HK-2 (cell line): ENCODE results near the gene ZNF778.

Source experiments
- DNase-seq: peaks from one replicate; pipeline ENCODE4 v3.0.0-alpha.2; 2018; ENCODE audit not compliant: unreplicated experiment

The ZNF778 gene

DNA sequence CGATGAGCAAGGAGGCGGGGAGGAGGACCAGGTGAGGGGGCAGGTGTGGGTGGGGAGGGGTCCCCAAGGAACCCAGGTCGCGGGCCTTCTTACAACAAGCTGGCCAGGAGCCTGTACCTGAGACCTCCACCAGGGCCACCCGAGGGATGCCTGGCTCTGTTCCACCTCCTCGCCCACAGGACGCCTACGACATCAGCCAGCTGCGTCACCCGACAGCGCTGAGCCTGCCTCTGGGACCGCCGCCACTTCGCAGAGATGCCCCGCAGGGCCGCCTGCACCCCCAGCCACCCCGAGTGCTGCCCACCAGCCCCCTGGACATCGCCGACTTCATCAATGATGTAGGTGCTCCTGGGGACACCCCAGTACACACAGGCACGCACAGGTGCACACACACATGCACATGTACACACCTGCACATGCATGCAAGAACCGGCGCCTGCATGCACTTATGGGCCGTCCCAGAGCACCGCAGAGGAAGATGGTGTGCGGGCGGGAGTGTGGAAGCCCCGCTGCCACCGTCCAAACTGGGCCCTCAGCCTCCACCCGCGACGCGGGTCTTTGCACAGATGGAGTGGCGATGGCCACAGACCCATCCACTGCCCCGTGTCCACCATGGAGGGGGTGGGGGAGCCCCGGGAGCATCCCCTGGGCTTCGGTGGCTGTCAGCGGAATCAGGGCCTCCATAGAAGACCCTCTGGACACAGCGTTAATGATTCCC lies 23.8 kb upstream of the ZNF778 start:
- no peak for DNase-seq

DNA sequence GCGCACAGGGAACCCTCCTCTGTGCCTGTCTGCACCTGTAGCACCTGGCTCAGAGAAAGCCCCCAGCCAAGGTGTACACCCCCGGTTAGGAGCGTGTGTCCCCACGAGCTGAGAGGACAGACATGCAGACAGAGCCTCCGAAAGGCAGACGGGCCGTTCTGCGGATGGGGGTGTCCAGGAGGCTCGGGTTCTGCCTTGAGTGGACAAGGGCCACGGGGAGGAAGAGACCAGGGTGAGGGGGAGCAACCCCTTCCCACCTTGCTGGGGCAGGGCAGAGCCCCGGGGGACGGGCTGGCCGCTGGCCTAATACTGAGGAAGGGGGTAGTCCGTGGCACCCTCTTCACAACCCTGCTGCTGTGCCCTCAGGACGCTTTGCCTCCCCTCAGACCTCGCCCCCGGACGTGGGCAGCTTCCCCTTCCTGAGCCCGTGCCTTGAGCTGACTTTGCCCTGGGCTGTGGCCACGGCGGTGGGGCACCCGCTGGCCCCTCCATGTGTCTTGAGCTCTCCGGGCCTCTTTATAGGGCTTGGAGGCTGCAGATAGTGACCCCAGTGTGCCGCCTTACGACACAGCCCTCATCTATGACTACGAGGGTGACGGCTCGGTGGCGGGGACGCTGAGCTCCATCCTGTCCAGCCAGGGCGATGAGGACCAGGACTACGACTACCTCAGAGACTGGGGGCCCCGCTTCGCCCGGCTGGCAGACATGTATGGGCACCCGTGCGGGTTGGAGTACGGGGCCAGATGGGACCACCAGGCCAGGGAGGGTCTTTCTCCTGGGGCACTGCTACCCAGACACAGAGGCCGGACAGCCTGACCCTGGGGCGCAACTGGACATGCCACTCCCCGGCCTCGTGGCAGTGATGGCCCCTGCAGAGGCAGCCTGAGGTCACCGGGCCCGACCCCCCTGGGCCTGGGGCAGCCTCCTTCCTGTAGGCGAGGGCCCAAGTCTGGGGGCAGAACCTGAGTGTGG lies 22.9 kb upstream of the ZNF778 start:
- no peak for DNase-seq

DNA sequence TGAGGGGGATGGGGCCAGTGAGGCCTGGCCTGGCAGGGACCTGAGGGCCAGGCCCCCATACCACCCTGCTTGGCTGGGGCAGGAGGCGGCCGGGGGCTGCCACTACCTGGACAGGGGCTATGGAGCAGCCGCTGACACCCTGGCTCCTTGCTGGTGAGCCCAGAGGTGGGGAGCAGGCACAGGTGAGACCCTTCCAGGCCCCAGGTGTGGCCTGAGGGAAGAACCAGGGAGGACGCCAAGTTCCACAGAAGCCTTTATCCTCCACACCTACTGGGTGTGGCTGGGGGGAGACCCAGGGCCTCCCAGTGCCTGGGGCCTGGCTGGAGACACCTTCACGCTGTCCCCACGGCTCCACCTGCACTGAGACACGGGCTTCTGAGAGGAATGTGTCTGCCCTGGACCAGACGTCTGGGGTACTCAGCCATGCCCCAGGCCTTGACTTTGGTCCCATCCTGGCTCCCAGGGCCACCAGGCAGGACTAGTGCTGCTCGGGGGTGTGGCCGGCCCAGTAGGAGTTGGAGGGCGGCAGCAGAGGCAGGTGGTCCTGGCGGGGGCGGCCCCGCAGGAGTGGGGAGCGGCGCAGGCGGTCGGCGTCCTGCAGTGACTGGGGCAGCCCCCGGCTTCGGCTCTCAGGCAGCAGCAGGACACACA lies 21.9 kb upstream of the ZNF778 start:
- no peak for DNase-seq

DNA sequence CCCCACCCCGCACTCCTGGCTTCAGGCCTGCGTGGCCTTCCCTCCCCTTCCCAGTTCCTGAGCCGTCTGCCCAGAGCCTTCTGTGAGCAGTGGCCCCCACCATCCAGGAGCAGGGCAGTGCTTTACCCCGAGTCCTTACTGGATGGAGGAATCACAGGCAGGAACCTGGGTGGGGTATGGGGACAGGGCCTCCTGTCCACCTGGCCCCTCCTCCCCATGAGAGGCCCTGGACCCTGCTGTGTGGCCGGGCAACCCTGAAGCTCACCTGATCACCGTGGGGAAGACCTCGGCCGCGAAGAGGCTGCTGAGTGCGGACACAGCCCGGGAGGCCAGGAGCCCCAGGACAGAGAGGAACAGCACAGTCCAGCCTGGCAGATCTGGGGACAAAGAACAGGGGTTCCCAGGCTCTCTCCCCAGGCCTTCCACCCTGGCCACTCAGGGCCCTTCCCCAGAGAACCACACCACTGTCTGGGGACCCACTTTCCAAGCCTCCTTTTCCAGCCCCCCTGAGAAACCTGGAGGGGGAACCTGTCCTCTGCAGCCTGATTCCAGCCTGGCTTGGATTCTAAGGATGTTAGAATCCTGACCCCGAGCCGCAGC lies 20.4 kb upstream of the ZNF778 start:
- no peak for DNase-seq

DNA sequence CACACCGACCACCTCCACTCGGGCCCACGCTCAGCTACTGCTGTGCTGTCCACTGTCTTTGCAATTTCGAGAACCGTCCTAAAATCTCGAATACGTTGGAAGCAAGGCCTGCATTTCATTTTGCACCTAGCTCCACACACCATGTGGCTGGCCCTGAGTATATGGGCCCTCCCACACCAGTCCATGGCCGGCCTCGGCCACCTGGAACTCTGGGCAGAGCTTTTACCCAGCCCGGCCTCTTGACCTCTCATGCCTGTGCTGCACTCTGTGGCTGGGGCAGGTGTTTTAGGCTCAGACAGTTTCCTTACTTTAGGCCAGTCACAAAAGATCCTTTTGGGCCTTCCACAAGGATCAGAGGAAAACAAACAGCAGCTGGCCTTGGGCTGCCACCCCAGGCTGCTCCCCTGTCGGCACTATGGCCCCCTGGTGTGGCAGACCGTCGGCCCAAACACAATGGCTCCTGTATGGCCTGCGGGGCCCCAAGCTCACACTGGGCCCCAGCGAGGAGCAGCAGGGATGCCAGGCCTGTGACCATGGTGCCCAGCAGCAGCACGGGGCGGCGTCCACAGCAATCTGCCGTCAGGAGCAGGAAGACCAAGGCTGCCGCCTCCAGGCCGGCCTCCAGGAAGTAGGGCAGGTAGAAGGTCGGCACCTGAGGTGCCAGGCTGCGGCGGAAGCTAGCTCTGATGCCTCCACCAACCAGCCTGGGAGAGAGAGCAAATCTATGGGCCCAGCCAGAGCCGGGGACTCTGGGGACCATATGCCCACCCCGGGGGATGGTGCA lies 19.7 kb upstream of the ZNF778 start:
- no peak for DNase-seq

DNA sequence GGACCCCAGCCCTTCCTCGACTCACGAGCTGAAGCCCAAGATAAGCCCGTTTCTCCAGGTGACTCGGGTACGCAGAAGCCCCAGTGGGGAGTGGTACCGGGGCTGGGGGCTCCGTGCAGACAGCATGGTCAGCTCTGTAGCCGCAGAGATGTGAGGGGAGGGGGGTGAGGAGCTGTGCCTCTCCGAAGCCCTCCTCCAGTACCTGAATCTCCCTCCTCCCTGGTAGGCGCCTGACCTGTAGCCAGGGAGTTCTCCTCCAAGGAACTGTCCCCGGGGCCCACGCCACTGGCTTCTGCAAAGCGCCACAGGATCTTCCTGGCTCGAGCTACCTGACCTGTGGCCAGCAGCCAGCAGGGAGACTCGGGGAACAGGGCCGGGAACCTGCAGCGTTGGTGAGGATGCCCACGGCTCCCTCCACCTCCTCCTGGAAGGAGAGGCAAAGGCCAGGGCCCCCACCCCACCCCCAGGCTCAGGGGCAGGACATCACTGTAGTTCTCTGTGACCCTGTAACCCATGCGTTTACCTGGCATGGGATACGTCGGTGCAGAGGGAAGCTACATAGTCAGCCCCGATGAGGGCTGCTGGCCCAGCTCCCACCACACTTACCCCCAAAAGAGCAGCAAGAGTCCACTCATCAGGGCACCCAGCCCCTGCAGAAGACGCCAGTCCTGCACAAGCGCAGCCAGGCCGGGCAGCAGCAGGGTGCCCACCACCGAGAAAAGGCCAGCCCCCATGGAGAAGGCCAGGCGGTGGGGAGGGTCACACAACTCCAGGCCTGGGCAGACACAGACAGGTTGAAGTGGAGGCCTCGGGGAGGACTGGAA lies 18.9 kb upstream of the ZNF778 start:
- DNase-seq: no peak

DNA sequence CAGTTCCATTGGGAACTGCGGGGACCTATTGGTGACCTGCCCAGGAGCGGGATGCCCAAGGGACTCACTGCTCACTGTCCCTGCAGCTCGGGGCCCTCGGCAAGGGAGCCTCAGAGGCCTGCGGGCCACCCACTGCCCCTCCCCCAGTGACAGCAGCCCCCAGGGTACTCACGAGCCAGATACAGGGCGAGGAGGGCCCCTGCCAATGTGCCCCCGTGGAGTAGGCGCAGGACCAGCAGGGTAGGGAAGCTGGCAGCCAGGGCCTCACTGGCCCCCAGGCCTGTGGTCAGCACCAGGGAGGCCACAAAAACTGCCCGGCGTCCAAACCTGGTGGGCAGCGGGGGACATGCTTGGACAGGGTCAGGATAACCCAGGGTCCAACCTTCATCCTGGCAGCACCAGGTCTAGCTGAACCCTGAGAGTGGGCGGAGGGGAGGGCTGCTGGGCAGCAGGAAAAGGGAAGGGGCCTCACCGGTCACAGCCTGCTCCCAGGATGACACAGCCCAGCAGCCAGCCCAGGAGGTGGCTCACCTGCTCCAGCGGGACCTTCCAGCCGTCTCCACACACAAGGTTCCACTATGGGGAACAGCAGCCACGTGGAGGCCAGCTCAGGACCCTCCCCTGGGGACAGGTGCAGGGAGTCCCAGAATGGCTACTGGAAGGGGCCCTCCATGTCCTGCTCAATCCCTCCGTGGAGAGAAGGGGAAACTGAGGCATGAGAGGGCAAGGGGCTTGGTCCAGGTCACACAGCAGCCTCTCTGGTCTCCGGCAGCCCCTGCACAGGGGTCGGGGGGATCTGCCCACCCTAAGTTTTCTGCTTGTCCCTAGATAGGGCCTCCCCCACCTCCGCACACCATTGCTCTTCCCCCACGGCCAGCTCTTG lies 18.0 kb upstream of the ZNF778 start:
- DNase-seq: no peak

DNA sequence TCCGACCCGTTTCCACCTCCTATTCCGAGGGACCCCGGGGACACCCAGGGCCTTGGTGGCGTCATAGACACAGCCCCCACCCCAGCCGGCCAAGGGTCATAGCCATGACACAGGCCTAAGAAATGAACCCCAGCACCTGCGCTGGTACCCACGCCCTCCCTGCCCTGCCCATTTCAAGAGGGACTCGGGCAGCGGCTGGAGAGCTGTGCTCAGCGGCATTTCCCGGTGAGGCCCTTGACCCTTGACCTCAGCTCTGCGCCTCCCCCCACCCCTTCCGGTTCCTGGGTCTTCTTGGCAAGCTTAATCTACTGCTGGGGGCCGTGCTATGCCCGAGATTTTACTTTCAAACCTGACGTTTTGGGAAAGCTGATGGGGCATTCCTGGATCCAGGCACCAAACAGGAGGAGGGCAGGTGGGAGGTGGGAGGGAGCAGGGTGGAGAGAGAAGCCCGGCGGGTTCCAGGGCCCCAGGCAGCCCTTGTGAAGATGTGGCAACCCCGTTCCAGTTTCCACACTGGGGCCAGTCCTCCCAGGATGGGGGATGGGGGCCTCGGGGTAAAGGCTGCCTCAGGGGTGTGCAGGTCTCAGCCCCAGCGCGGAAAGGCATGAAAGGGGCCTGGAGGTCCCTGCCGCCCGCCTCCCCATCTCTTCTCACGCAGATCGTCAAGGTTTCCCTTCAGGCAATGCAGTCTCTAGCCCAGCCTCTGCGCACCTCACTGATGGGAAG lies 17.2 kb upstream of the ZNF778 start, which contains the start of gene SLC22A31:
SLC22A31 (minus strand) TSS at position 414 of the 726 bp plus-strand sequence; CDS start at position 378, 36 bp downstream.
- DNase-seq: no peak

DNA sequence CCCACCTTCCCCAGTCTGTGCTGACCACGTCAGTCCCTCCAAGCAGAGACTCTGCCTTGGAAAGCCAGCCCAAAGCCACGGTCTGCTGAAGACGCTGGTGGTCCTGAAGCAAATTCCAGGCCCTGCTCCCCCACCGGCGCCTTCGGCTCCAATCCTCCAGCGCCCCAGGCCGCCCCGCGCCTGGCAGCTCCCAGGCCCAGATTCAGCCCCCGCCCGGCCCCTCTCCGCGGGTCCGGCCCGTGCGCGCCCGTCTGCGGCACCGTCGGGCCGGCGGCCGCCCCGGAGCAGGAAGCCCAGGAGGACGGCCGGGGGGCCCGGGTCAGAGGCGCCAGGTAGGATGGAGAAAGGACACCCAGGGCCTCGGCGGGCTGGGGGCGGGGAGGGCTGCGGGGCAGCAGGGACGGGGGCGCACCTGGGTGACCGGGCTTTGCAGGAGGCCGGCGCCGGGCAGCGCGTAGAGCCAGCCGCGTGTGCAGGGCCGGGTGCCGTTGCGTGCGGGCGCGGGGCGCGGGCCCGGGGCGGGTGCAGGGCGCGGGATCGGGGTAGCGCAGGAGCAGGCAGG lies 16.6 kb upstream of the ZNF778 start:
- DNase-seq: no peak

DNA sequence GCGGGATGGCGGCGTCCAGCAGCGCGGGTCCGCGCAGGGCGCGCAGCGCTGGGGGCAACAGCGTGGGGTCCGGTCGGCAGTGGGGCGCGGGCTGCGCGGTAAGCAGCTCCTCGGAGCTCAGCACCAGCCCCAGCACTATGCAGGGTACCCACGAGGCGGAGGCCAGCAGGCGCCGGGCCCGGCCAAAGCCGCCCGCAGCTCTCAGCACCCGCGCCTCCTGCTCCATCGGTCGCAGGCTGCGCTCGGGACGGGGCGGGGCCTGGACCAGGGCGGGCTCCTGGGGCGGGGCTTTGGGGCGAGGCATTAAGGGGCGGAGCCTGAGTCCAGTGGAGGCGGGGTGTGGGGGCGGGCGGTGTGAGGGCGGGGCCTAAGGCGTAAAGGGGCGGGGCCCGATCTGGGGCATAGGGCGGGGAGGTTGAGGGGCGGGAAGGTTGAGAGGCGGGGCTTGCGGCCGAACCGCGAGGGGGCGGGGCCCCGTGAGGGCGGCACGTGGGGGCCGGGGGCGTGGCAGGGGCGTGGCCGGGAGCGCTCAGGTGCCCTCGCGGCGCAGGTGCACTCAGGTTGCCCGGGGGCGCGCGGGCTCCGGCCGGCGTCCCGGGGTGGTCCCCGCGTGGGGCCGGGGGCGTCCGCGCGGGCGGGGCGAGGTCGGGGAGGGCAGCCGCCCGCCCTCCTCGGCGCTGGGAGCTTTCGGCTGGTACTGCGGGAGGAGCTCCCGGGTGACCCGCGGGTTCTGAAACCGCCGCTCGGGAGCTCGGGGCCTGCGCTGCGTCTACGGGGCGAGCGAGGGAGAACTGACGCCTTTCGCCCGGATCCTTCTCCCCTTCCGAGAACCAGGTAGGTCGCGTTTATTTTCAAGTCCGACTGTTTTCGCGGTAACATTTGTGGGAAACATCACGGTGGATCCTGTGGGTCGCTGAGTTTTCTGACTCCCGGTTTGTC lies 15.8 kb upstream of the ZNF778 start:
- DNase-seq: peak; percentile 88

DNA sequence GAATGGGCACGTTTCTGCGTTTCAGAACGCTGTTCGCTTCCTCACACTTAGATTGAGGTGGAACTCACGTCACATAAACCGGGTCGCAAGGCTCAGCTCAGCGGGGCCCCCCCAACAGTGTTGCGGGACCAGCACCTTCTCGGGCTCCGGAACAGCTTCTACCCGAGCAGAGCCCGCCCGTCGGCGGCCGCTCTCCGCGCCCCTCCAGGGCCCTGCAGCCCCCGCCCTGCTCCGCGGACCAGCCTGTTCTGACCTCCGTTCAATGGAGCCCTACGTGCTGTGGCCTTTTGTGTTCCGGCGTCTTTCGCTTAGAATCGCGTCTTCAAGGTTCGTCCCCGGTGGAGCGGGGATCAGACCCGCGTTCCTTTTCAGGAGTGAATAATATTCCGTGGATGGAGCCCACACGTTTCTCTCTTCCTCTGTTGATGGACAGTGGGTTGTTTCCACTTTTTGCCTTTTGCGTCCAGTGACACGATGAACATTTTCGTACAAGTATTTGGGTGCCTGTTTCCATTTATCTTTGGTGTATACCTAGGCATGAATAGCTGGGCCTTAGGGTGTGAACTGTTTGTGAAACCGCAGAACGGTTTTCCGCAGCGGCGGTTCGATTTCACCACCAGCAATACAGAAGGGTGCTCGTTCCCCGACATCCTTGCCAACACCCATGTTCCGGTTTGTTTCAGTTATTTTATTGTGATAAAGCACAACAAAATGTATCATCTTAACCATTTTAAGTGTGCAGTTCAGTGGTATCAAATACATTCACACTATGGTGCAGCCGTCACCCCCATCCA lies 14.9 kb upstream of the ZNF778 start:
- DNase-seq: no peak

DNA sequence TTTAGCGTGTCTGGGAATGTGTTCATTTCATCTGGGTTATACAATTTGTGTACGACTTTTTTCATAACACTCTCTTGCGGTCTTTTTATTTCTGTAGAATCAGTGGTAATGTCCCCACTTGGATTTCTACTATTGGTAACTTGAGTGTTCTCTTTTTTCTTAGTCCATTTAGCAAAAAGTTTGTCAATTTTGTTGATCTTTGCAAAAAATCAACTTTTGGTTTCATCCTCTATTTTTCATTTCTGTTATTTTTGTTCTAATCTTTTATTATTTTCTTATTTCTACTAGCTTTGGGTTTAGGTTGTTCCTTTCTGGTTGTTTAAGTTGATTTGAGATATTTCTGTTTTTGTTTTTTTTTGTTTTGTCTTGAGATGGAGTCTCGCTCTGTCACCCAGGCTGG lies 9.5 kb upstream of the ZNF778 start:
- DNase-seq: no peak

DNA sequence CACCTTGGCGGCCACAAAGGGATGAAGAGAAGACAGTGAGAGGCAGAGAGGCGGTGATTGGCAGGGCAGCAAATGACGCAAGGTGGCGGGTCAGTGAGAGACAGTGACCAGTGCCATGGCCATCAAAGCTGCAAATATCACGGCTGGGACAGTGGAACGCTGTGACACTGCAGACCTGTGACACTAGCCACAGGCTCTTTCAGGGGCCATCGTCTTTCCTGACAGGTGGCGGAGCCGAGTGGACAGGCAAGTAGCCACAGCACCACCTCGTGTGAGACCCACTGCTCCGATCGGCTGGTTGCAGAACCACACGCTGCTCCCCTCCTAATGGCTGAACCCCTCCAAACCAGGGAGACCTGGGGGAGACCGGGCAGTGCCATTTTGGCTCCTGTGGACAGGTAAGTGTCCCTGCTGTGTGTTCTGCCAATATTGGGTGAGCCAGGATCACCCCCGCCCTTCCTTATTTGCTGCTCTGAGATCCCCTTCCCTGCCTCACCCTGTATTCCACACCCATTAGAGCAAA lies 7.9 kb upstream of the ZNF778 start:
- no peak for DNase-seq

DNA sequence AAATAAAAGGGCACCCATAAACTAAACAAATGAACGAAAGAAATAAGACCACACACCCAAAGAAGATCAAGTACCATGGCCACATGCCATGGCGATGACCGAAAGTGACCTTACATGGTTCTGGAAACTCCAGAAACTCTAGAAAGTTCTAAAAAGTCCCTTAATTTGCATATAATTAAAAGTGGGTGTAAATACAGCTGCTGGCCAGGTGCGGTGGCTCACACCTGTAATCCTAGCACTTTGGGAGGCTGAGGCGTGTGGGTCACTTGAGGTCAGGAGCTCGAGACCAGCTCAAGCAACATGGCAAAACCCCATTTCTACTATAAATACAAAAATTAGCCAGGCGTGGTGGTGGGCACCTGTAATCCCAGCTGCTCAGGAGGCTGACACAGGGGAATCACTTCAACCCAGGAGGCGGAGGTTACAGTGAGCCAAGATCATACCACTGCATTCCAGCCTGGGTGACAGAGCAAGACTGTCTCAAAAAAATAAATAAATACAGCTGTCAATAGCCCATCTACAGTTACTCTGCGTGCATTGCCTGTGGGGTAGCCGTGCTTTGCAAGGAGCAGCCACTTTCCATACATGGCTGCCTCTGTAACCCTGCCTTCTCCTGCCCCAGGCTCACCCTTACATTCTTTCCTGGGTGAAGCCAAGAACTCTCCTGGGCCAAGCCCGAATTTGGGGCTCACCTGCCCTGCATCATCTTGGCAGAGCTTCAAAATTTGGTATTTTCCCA lies 7.2 kb upstream of the ZNF778 start:
- DNase-seq: no peak

DNA sequence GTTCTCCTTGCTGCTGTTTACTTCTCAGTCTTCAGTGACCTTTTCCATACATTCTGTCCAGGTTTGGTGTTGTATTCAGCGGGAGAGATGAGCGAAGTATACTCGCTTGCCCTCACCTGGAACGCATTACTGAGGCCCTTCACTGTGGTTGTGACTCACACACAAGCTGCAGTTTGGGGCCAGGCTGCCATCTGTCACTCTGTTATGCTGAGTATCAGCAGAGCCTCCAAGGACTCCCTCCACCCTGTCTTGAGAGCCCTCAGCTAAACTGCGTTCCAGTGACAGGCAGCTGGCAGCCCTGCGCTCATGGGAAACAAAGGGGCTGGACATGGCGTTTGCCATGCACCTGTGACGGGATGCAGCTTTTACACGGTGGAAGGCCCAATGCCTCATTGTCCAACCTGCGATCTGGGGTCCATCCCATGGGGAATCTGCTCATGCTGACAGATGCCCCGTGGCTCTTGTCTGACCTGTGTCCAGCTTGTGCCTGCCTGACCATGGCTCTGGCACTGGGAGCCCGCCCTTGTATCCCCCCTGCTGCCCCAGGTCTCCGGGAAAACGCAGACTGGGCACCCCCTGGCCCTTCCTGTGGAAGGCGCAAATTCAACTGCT lies 6.5 kb upstream of the ZNF778 start:
- no peak for DNase-seq
